Right lobe of liver (tissue), 4 donors: ENCODE measurements around the gene DRC7.
"Not testable (repeated sequence)": the region's sequence is repeated elsewhere in the genome, so short reads cannot be mapped to it uniquely, and the experiment has no call there.

Source experiments
- POLR2A ChIP-seq: fragments of 450-650 bp; IDR thresholded peaks from one replicate; pipeline ENCODE4 v1.6.1; 2017; ENCODE audit warnings: antibody characterized with exemption, mild to moderate bottlenecking
- TF ChIP-seq, protein P1 (sequence below), 4 donors: fragments of 200-600 bp in 3 of 4; fragments of 450-650 bp in 1 of 4; IDR thresholded peaks; one replicate each; pipeline versions ENCODE4 v1.5.1 to v1.8.0; 2016 to 2022; ENCODE audit warnings: antibody characterized with exemption in 4 of 4, mild to moderate bottlenecking in 2 of 4
- donor health status: DM: no; HTN: no; CAD: no.
- donor health status: DM: no; HTN: no; CAD: no.
- donor health status: DM: no; HTN: yes; CAD: no.

- TF ChIP-seq, protein P1, sequence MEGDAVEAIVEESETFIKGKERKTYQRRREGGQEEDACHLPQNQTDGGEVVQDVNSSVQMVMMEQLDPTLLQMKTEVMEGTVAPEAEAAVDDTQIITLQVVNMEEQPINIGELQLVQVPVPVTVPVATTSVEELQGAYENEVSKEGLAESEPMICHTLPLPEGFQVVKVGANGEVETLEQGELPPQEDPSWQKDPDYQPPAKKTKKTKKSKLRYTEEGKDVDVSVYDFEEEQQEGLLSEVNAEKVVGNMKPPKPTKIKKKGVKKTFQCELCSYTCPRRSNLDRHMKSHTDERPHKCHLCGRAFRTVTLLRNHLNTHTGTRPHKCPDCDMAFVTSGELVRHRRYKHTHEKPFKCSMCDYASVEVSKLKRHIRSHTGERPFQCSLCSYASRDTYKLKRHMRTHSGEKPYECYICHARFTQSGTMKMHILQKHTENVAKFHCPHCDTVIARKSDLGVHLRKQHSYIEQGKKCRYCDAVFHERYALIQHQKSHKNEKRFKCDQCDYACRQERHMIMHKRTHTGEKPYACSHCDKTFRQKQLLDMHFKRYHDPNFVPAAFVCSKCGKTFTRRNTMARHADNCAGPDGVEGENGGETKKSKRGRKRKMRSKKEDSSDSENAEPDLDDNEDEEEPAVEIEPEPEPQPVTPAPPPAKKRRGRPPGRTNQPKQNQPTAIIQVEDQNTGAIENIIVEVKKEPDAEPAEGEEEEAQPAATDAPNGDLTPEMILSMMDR (IDR thresholded peaks at IDR 0.05): not testable (repeated sequence)
- TF ChIP-seq POLR2A: not testable (repeated sequence)
Observed at GRCh38 chr16:57779836-57780235, 85.2 kb downstream of the DRC7 start.
